Activated T-cell treated with anti-CD3 and anti-CD28 coated beads, Interleukin-2, amount 50 U/mL, for 72 hours (primary cell): Measurements from ENCODE around the gene TGFB1I1. TPM values are rescaled to one million over a fixed set of nuclear protein-coding genes. Genes with fewer than 3 reads are reported as not detected.
"Not testable (repeated sequence)": the region's sequence is repeated elsewhere in the genome, so short reads cannot be mapped to it uniquely, and the experiment has no call there.

Experiments
- ATAC-seq, 2 donors: fragments of 150-1000 bp; cut with Tn5 transposase; replicated peaks in 1 of 2; 2 replicates each; pipeline ENCODE4 v1.10.0; 2021; ENCODE audit warnings: moderate library complexity in 2 of 2, mild to moderate bottlenecking in 1 of 2
- DNase-seq, 2 donors: peaks; one replicate each; pipeline ENCODE4 v3.0.0; 2021 to 2022; ENCODE audit warnings: mixed read lengths in 1 of 2
- H3K27ac Mint-ChIP-seq: one replicate; pipeline ENCODE4 v1.8.0; 2022; ENCODE audit warnings: mild to moderate bottlenecking, moderate library complexity, mixed read lengths
- H3K27me3 Mint-ChIP-seq: one replicate; pipeline ENCODE4 v1.8.0; 2022; ENCODE audit warnings: low read depth, mixed read lengths
- H3K36me3 Mint-ChIP-seq, 2 donors: one replicate each; pipeline ENCODE4 v1.8.0; 2022; ENCODE audit warnings: mixed read lengths in 2 of 2, mild to moderate bottlenecking in 1 of 2; ENCODE audit not compliant: insufficient read depth in 2 of 2
- H3K4me1 Mint-ChIP-seq: one replicate; pipeline ENCODE4 v1.8.0; 2022; ENCODE audit warnings: low read depth, mixed read lengths
- H3K4me3 Mint-ChIP-seq, 2 donors: one replicate each; pipeline ENCODE4 v1.8.0; 2022; ENCODE audit warnings: mild to moderate bottlenecking in 2 of 2, mixed read lengths in 2 of 2, moderate library complexity in 2 of 2
- H3K9me3 Mint-ChIP-seq, 2 donors: one replicate each; pipeline ENCODE4 v1.8.0; 2022; ENCODE audit warnings: mixed read lengths in 2 of 2
- total RNA-seq, 2 donors: library from RNA; stranded (reverse); gene quantifications; one replicate each; pipeline ENCODE4 v1.2.3, GENCODE V29; 2022

The TGFB1I1 gene
- total RNA-seq, 2 donors from 2014 or later = 1.3 to 4.4 TPM

DNA sequence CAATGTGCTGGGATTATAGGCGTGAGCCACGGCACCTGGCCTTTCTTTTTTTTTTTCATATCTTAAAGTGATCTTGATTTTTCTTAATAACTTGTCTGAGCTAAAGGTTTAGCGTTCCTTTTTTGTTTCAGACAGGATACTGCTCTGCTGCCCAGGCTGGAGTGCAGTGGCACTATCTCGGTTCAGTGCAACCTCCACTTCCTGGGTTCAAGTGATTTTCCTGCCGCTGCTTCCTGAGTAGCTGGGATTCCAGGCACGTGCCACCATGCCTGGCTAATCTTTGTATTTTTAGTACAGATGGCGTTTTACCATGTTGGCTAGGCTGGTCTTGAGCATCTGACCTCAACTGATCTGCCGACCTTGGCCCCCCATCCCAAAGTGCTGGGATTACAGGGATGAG is 32.2 kb downstream of the TGFB1I1 start:
- DNase-seq (no peak), ATAC-seq (no peak)
- H3K4me1 Mint-ChIP-seq = peaks cover 36% of the 10 kb centered on the region
- no peak overlapping the region for H3K4me3 Mint-ChIP-seq
- H3K27me3 Mint-ChIP-seq = no peaks in the 10 kb centered on the region
- no peak overlapping the region for H3K27ac Mint-ChIP-seq
- peaks cover 2 to 7% of the 10 kb centered on the region in 2 donors for H3K36me3 Mint-ChIP-seq
- H3K9me3 Mint-ChIP-seq = no peaks in the 10 kb centered on the region

- Mint-ChIP-seq H3K36me3 (peaks cover 2 to 7% of the 10 kb centered on the region in 2 donors), H3K9me3 (peaks cover 0 to 2% of the 10 kb centered on the region in 2 donors), H3K27me3 (no peaks in the 10 kb centered on the region), H3K4me3 (peak overlapping the region in 1 of 2 donors; percentile 54), H3K4me1 (peaks cover 49% of the 10 kb centered on the region), H3K27ac (peak overlapping the region; percentile 79)
- ATAC-seq (peak; percentile 67 to 76), DNase-seq (peak; percentile 31 to 37)
Observed at GRCh38 chr16:31505483-31505882, 33.5 kb downstream of the TGFB1I1 start.

DNA sequence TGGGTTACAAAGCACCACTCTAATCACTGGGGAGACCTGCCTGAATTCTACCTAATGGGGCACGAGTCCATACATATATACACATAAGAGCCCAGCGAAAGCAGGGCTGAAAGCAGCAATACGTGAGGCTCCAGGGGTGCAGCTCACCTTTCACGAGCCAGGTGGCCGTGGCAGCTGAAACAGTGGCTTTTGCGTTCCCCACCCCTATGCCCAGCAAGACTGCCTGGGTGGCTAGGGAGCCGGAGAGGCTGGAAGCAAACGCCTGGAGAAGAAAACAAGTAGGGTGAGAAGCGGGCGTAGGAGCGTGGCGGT is 35.6 kb downstream of the TGFB1I1 start:
- H3K4me1 Mint-ChIP-seq = peaks cover 52% of the 10 kb centered on the region
- no peaks in the 10 kb centered on the region for H3K27me3 Mint-ChIP-seq
- ATAC-seq = no peak
- DNase-seq = no peak
- peak overlapping the region; percentile 97 for H3K27ac Mint-ChIP-seq
- H3K36me3 Mint-ChIP-seq = peaks cover 2 to 7% of the 10 kb centered on the region in 2 donors
- H3K9me3 Mint-ChIP-seq = peaks cover 0 to 2% of the 10 kb centered on the region in 2 donors
- H3K4me3 Mint-ChIP-seq = peak overlapping the region; percentile 93 to 99

GRCh38 chr16:31507929-31508705 is 36.2 kb downstream of the TGFB1I1 start, which contains the start of gene RUSF1:
TSS of gene RUSF1 (minus strand) at chr16:31508391. CDS start at chr16:31508373, 18 bp downstream.
- DNase-seq (peak; percentile 91 to 92), ATAC-seq (peak; percentile 87 to 91)
- no peaks in the 10 kb centered on the region for H3K27me3 Mint-ChIP-seq
- H3K4me1 Mint-ChIP-seq = peaks cover 52% of the 10 kb centered on the region
- peaks cover 2 to 7% of the 10 kb centered on the region in 2 donors for H3K36me3 Mint-ChIP-seq
- H3K9me3 Mint-ChIP-seq = peaks cover 0 to 2% of the 10 kb centered on the region in 2 donors
- H3K27ac Mint-ChIP-seq = peak within 1 kb of the TSS; percentile 97
- peak within 1 kb of the TSS; percentile 93 to 99 for H3K4me3 Mint-ChIP-seq

DNA sequence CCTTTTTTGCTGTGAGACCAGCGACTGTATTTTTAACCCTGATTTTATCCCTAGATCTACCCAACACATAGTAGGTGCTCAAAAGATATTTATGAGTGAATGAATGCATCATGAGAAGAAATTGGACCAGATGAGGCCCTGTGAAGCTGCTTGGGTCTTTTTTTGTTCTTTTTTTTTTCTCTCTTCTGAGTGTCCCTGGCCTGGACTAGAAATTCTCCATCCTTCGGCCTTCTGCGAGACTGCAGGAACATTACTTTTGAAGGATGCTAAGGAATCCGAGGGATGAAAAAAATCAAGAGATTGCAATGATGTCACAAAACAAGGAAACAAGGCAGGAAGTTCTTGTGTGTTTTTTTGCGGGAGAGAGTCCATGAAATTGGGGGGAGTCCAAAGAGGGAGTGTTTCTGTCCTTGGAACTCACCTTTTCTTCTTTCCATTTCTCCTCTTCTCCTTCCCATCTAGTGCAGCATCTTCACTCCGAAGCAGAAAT is 36.8 kb downstream of the TGFB1I1 start:
- no peak for ATAC-seq
- no peaks in the 10 kb centered on the region for H3K27me3 Mint-ChIP-seq
- peak overlapping the region; percentile 87 for H3K27ac Mint-ChIP-seq
- H3K9me3 Mint-ChIP-seq = peaks cover 0 to 2% of the 10 kb centered on the region in 2 donors
- H3K4me3 Mint-ChIP-seq = peak overlapping the region; percentile 93 to 99
- H3K36me3 Mint-ChIP-seq = peaks cover 2 to 7% of the 10 kb centered on the region in 2 donors
- H3K4me1 Mint-ChIP-seq = peaks cover 52% of the 10 kb centered on the region
- DNase-seq = no peak

DNA sequence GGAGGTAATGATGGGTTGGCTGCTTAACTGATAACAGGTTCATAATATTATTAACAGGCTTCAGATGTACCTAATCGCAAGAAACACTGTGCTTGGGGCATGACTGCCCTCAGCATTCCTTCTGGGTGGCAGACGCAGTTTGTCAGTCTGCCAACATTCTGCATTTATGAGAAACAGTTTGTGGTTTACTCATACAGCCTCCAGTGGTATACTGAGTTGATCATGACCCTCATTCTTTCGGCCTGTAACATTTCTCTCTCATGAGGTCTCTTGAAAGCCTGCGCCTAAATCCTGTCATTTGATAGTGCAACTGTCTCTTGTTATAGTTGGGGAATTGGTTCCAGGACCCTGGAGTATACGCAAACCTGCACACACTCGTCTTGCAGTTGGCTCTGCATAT is 41.2 kb downstream of the TGFB1I1 start:
- DNase-seq (no peak), ATAC-seq (no peak)
- Mint-ChIP-seq H3K36me3 (peaks cover 0 to 4% of the 10 kb centered on the region in 2 donors), H3K4me1 (peaks cover 24% of the 10 kb centered on the region), H3K27ac (no peak overlapping the region), H3K27me3 (no peaks in the 10 kb centered on the region), H3K9me3 (peaks cover 2% of the 10 kb centered on the region in 2 donors), H3K4me3 (no peak overlapping the region)

GRCh38 chr16:31513884-31514283 is 41.9 kb downstream of the TGFB1I1 start:
- Mint-ChIP-seq H3K27me3 (no peaks in the 10 kb centered on the region), H3K4me3 (no peak overlapping the region), H3K36me3 (peaks cover 0 to 1% of the 10 kb centered on the region in 2 donors), H3K27ac (no peak overlapping the region), H3K9me3 (peaks cover 2% of the 10 kb centered on the region in 2 donors), H3K4me1 (peaks cover 18% of the 10 kb centered on the region)
- ATAC-seq (no peak), DNase-seq (no peak)

- no peaks in the 10 kb centered on the region for H3K27me3 Mint-ChIP-seq
- H3K9me3 Mint-ChIP-seq = peaks cover 0 to 2% of the 10 kb centered on the region in 2 donors
- no peaks in the 10 kb centered on the region for H3K4me1 Mint-ChIP-seq
- no peak overlapping the region for H3K27ac Mint-ChIP-seq
- no peaks in the 10 kb centered on the region for H3K36me3 Mint-ChIP-seq
- DNase-seq (no peak), ATAC-seq (no peak)
- H3K4me3 Mint-ChIP-seq = no peak overlapping the region
Observed at GRCh38 chr16:31517800-31518402, 45.9 kb downstream of the TGFB1I1 start.

DNA sequence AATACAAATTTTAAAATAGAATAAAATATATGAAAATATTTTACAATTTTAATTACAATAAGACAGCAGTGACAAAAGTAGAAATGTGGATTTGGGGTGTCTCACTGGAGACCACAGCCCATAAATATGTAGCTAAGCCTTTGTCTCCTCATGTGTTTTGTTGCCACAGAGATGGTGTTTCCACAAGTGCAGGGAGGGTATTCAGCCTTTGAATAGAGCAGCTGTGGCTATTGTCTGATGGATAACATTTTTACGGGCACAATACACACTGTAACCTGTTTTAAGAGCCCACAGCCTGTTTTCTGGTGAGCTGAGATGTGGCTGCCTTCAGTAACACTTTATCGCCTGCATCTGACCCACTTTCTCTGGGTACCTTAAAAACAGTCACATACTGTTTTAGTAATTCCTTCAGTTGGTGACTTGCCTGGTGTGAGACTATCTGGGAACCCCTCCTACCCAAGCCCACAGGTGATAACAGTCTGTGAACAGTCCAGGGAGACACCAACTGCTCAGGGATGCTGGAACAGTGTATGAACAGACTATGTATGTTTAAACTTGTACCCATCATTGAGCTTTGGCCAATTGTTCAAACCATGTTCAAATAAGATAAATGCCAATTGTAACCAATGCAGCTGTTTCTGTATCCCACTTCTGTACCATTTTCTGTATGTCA is 47.9 kb downstream of the TGFB1I1 start:
- Mint-ChIP-seq H3K27ac (no peak overlapping the region), H3K9me3 (peaks cover 0 to 2% of the 10 kb centered on the region in 2 donors), H3K4me1 (no peaks in the 10 kb centered on the region), H3K36me3 (no peaks in the 10 kb centered on the region), H3K27me3 (no peaks in the 10 kb centered on the region), H3K4me3 (no peak overlapping the region)
- DNase-seq (no peak), ATAC-seq (no peak)

DNA sequence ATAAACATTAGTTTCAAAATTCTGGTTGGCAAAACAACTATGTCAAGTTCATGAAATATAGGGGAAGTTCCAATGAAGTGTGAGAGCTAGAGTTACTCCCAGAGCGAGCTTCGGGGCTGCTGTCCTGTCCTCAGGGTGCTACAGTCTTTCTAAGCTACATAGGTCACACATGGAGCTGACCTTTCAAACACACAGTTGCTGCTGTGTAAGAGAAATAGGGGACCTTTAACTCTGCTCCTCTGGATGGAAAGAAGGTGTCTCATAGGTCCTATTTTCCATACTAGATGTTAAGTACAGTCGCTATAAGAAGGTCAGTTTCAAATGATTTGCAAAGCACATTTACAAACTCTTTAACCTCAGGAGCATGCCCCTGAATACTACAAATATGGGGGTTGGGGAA is 49.4 kb downstream of the TGFB1I1 start:
- Mint-ChIP-seq H3K4me3 (no peak overlapping the region), H3K27me3 (no peaks in the 10 kb centered on the region), H3K4me1 (no peaks in the 10 kb centered on the region), H3K27ac (no peak overlapping the region), H3K9me3 (peaks cover 0 to 2% of the 10 kb centered on the region in 2 donors), H3K36me3 (no peaks in the 10 kb centered on the region)
- ATAC-seq (no peak), DNase-seq (no peak)

DNA sequence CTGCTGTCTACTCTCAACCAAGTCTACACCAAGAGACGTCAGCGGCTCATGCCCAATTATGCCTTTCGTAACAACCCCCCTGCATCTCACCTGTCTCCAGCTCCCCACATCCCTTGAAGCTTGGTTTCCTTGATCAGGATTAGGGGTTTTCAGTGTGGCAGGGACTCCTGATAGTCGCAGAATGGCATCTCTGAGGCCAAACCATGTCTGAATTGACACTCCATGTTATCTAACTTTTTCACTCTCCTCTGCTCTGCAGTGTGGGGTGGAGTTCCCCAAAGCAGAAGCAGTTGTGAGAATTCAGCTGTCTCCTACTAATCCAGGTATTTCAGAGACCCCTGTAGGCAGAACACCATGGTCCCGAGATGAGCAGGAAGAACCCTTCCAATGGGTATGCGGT is 50.1 kb downstream of the TGFB1I1 start:
- DNase-seq (no peak), ATAC-seq (no peak)
- Mint-ChIP-seq H3K27me3 (no peaks in the 10 kb centered on the region), H3K4me1 (no peaks in the 10 kb centered on the region), H3K9me3 (no peaks in the 10 kb centered on the region), H3K4me3 (no peak overlapping the region), H3K36me3 (no peaks in the 10 kb centered on the region), H3K27ac (no peak overlapping the region)

GRCh38 chr16:31523768-31524167 is 51.8 kb downstream of the TGFB1I1 start:
- not testable (repeated sequence) for H3K27ac Mint-ChIP-seq

DNA sequence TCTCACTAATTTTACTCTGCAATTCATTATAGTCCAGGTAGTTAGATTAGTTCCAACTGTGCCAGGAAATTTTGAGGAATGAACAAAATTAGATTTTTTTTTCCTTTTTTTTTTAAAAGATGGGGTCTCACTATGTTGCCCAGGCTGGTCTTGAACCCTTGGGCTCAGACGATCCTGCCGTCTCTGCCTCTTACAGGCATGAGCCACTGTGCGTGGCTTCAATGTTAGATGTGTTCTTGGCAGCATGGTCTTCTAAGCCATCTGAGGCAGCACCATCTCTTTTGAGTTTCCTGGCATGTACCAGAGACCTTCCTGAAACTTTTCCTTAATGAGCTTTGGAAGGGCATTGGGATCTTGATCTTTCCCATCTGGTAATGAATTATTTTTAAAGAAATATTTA is 53.2 kb downstream of the TGFB1I1 start:
- no peaks in the 10 kb centered on the region for H3K36me3 Mint-ChIP-seq
- H3K4me1 Mint-ChIP-seq = peaks cover 11% of the 10 kb centered on the region
- no peak overlapping the region for H3K27ac Mint-ChIP-seq
- no peak for DNase-seq
- H3K4me3 Mint-ChIP-seq = no peak overlapping the region
- no peaks in the 10 kb centered on the region for H3K27me3 Mint-ChIP-seq
- no peak for ATAC-seq
- no peaks in the 10 kb centered on the region for H3K9me3 Mint-ChIP-seq

More at GRCh38 chr16:31523768-31524167, 51.8 kb downstream of the TGFB1I1 start:
- ATAC-seq, H3K27me3 Mint-ChIP-seq, H3K36me3 Mint-ChIP-seq, H3K4me3 Mint-ChIP-seq, DNase-seq, H3K4me1 Mint-ChIP-seq, H3K9me3 Mint-ChIP-seq: not testable (repeated sequence)
